Measurements from ENCODE around the gene CCDC28A. TPM values are rescaled to one million over a fixed set of nuclear protein-coding genes. Genes with fewer than 3 reads are reported as not detected.

CCDC28A gene
- polyA plus RNA-seq, 1 experiment = 7.3 TPM

DNA sequence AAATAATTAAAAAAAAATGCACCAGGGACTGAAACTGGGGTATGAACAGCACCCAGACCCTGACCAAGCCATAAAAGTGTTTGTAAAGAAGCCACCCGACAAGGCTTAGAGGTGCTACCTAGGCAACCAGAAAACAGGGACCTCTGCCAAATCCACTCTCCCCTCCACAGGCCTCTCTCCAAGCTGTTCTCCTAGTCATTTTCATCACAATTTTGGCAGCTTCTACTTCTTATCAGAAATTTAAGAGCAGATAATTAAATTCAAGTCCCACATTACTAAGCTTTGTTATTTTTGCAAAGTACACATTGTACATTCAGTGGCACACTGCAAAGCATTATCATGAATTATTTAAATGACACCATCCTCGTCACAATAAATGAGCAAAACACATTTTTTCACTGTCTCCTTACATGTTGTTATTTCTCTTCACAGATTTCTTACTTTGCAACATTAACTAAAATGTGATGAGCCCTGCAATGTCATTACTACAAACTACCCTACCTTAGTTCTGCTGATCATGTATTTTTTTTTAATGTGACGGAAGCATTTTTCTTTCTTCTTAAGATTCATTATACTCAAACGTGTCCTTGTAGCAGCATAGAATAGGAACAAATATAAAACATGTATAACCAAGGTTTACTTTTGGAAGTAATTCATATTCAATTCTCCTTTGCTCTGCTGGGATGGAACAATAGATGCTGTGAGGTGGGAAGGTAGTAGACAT, 60.4 kb downstream of the CCDC28A start:
- Histone ChIP-seq H3K27me3 (ENCODE audit: control insufficient read depth, insufficient read depth, low read length) (no peaks in the 10 kb centered on the region), H3K4me3 (ENCODE audit: low read depth, low read length) (no peak overlapping the region), H3K36me3 (ENCODE audit: control insufficient read depth, insufficient read depth, low read length) (no peaks in the 10 kb centered on the region)
- CTCF ChIA-PET = interaction anchor here (0.7 kb wide), 1 partner anchor 29 kb away, joined by 3 read pairs; no protein-coding TSS in a partner anchor
- DNase-seq (ENCODE audit: low read depth) = no peak
- TF ChIP-seq, protein P1, sequence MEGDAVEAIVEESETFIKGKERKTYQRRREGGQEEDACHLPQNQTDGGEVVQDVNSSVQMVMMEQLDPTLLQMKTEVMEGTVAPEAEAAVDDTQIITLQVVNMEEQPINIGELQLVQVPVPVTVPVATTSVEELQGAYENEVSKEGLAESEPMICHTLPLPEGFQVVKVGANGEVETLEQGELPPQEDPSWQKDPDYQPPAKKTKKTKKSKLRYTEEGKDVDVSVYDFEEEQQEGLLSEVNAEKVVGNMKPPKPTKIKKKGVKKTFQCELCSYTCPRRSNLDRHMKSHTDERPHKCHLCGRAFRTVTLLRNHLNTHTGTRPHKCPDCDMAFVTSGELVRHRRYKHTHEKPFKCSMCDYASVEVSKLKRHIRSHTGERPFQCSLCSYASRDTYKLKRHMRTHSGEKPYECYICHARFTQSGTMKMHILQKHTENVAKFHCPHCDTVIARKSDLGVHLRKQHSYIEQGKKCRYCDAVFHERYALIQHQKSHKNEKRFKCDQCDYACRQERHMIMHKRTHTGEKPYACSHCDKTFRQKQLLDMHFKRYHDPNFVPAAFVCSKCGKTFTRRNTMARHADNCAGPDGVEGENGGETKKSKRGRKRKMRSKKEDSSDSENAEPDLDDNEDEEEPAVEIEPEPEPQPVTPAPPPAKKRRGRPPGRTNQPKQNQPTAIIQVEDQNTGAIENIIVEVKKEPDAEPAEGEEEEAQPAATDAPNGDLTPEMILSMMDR (IDR thresholded peaks at IDR 0.05; ENCODE audit: insufficient read depth, low read depth, low read length) = no peak
- POLR2A ChIA-PET = no interaction called here

GRCh38 chr6:138837246-138837645, 63.7 kb downstream of the CCDC28A start:
- H3K4me3 ChIP-seq (ENCODE audit: low read depth, low read length) = no peak overlapping the region
- no peaks in the 10 kb centered on the region for H3K36me3 ChIP-seq (ENCODE audit: control insufficient read depth, insufficient read depth, low read length)
- no peaks in the 10 kb centered on the region for H3K27me3 ChIP-seq (ENCODE audit: control insufficient read depth, insufficient read depth, low read length)
- CTCF ChIA-PET = interaction anchor here (0.6 to 0.7 kb wide), 2 partner anchors 21 to 311 kb away, joined by 3 read pairs; no protein-coding TSS in a partner anchor
- POLR2A ChIA-PET = no interaction called here
- no peak for DNase-seq (ENCODE audit: low read depth)
- TF ChIP-seq, protein P1 (IDR thresholded peaks at IDR 0.05; ENCODE audit: insufficient read depth, low read depth, low read length) = no peak

Other genes with a start within 250 kb of the CCDC28A start
- gene ECT2L, start 22.3 kb downstream of the CCDC28A start, polyA plus RNA-seq (2011; rRNA removed) = not detected in 2 replicates
- 27.2 and 29.9 TPM in 2 replicates for gene REPS1, start 214.5 kb downstream of the CCDC28A start, polyA plus RNA-seq (2011; rRNA removed)